DOHH2 (cell line): ENCODE results near the gene OR2T35.
"Not testable (repeated sequence)": the region's sequence is repeated elsewhere in the genome, so short reads cannot be mapped to it uniquely, and the experiment has no call there.

Experiments
- H3F3A ChIP-seq: fragments of 200-600 bp; sonication (generic), shearing (Covaris generic); 2 replicates; pipeline ENCODE4 v1.6.0; 2016; ENCODE audit warnings: antibody characterized with exemption, mild to moderate bottlenecking; ENCODE audit not compliant: control insufficient read depth, insufficient read depth
- H3K27ac ChIP-seq: fragments of 200-600 bp; sonication (generic); 2 replicates; pipeline ENCODE4 v1.5.1; 2014; ENCODE audit warnings: low read depth, mild to moderate bottlenecking, low read length, moderate library complexity
- H3K27me3 ChIP-seq: fragments of 200-600 bp; sonication (generic); 2 replicates; pipeline ENCODE4 v1.6.1; 2014; ENCODE audit warnings: mild to moderate bottlenecking, low read length, mixed read lengths; ENCODE audit not compliant: control insufficient read depth
- H3K36me3 ChIP-seq: fragments of 200-600 bp; sonication (generic); 2 replicates; pipeline ENCODE4 v1.6.1; 2014; ENCODE audit warnings: mild to moderate bottlenecking, low read length, moderate library complexity, mixed read lengths; ENCODE audit not compliant: control insufficient read depth
- H3K4me1 ChIP-seq: fragments of 200-600 bp; sonication (generic); 2 replicates; pipeline ENCODE4 v1.6.1; 2014; ENCODE audit warnings: mild to moderate bottlenecking, low read length, mixed read lengths; ENCODE audit not compliant: control insufficient read depth
- H3K4me2 ChIP-seq: fragments of 200-600 bp; sonication (generic); 2 replicates; pipeline ENCODE4 v1.6.0; 2014; ENCODE audit warnings: mild to moderate bottlenecking, low read length, moderate library complexity
- H3K4me3 ChIP-seq: fragments of 200-600 bp; sonication (generic); 2 replicates; pipeline ENCODE4 v1.5.1; 2014; ENCODE audit warnings: mild to moderate bottlenecking, low read length, mixed read lengths
- H3K79me2 ChIP-seq: fragments of 200-600 bp; sonication (generic); 2 replicates; pipeline ENCODE4 v1.6.1; 2014; ENCODE audit warnings: mild to moderate bottlenecking, low read length, mixed read lengths; ENCODE audit not compliant: control insufficient read depth
- H3K9me2 ChIP-seq: fragments of 200-600 bp; sonication (generic); replicated peaks from 2 replicates; pipeline ENCODE4 v1.6.1; 2014; ENCODE audit warnings: mild to moderate bottlenecking, low read length, mixed read lengths; ENCODE audit not compliant: control insufficient read depth
- H3K9me3 ChIP-seq: fragments of 200-600 bp; sonication (generic); 2 replicates; pipeline ENCODE4 v1.6.1; 2014; ENCODE audit warnings: antibody characterized with exemption, low read length, mixed read lengths; ENCODE audit not compliant: control insufficient read depth, insufficient read depth
- H4K20me1 ChIP-seq: fragments of 200-600 bp; sonication (generic); 2 replicates; pipeline ENCODE4 v1.6.0; 2014; ENCODE audit warnings: low read depth, mild to moderate bottlenecking, antibody characterized with exemption, low read length, moderate library complexity; ENCODE audit not compliant: control insufficient read depth, insufficient read depth

The OR2T35 gene

GRCh38 chr1:248642971-248643651, 2.0 kb downstream of the OR2T35 start:
- not testable (repeated sequence) for H3K4me2 ChIP-seq, H3K27ac ChIP-seq, H3K27me3 ChIP-seq, H3K4me3 ChIP-seq, H4K20me1 ChIP-seq, H3K4me1 ChIP-seq, H3F3A ChIP-seq, H3K9me3 ChIP-seq, H3K9me2 ChIP-seq, H3K36me3 ChIP-seq, H3K79me2 ChIP-seq

GRCh38 chr1:248641583-248641982, 3.5 kb downstream of the OR2T35 start:
- not testable (repeated sequence) for H3K27me3 ChIP-seq, H3K4me3 ChIP-seq, H4K20me1 ChIP-seq, H3K36me3 ChIP-seq, H3F3A ChIP-seq, H3K9me3 ChIP-seq, H3K4me1 ChIP-seq, H3K9me2 ChIP-seq, H3K27ac ChIP-seq, H3K4me2 ChIP-seq, H3K79me2 ChIP-seq

DNA sequence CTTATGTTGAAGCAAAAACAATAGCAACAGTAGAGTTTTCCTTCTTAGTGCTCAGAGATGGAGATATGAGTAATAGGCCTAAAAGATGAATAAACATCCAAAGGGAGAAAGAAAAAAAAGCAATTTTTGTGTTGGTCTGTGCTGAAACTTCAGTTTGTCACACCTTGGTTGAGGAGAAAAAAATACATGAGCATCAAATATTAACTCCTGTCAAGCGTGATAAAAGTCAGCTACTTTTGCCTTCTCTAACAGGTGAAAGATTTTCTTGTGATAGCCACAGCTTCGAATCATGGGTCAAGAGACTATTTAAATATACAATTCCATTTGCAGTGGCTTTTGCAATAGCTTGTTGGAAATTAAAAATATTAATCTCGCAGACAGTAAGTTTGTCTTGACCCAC, 4.2 kb downstream of the OR2T35 start:
- H3K4me3 ChIP-seq, H4K20me1 ChIP-seq, H3K4me1 ChIP-seq, H3K9me2 ChIP-seq, H3K36me3 ChIP-seq, H3K79me2 ChIP-seq, H3K27me3 ChIP-seq, H3K4me2 ChIP-seq, H3F3A ChIP-seq, H3K9me3 ChIP-seq, H3K27ac ChIP-seq: not testable (repeated sequence)

GRCh38 chr1:248639652-248640051, 5.4 kb downstream of the OR2T35 start:
- H3K4me1 ChIP-seq, H3F3A ChIP-seq, H3K4me3 ChIP-seq, H3K9me3 ChIP-seq, H3K36me3 ChIP-seq, H3K4me2 ChIP-seq, H3K27ac ChIP-seq, H3K27me3 ChIP-seq, H3K9me2 ChIP-seq, H3K79me2 ChIP-seq, H4K20me1 ChIP-seq: not testable (repeated sequence)

DNA sequence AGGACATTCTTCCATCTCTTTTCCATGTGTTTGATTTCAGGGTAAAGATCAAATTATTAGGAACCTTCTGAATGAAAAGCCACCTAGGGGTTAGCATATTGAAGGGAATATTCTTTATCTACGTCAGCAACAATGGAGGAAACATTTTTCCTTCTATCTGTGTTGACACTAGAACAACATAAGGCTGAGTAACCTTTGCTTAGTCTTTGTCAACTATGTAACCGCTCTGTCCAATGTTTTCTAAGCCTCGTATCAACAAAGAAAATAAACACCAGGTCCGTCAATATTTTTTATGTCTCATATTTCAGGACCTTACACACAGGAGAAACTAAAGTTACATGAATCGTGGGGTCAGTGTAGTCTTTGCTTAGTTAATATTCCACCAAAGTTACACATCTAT, 8.5 kb downstream of the OR2T35 start:
- not testable (repeated sequence) for H3K4me2 ChIP-seq, H3K27me3 ChIP-seq, H3K9me2 ChIP-seq, H3F3A ChIP-seq, H3K9me3 ChIP-seq, H3K36me3 ChIP-seq, H3K27ac ChIP-seq, H3K79me2 ChIP-seq, H3K4me1 ChIP-seq, H3K4me3 ChIP-seq, H4K20me1 ChIP-seq

DNA sequence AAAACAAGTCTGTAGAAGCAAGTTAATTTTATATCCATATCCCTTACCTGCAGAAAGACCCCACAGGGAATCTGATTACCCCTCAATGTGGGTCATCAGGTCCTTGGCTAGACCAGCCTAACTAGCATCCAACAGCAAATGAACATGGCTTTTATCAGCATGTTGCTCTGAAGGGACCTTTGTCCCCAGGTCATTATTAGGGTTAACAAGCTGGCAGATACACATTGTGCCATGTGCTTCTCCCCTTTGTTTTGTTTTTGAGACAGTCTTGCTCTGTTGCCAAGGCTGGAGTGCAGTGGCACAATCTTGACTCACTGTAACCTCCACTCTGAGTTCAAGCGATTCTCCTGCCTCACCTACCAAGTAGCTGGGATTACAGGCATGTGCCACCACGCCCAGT, 10.1 kb downstream of the OR2T35 start, which contains the start of gene OR2T11:
OR2T11 (minus strand) TSS at position 101 of the 400 bp plus-strand sequence. CDS start 7,963 bp downstream, outside the sequence.
- H3K4me3 ChIP-seq, H3K9me3 ChIP-seq, H3K36me3 ChIP-seq, H3K27me3 ChIP-seq, H3K9me2 ChIP-seq, H4K20me1 ChIP-seq, H3K79me2 ChIP-seq, H3K4me1 ChIP-seq, H3F3A ChIP-seq, H3K27ac ChIP-seq, H3K4me2 ChIP-seq: not testable (repeated sequence)
